Measurements from ENCODE around the gene RHOT1.
"Not testable (repeated sequence)": the region's sequence is repeated elsewhere in the genome, so short reads cannot be mapped to it uniquely, and the experiment has no call there.

- not testable (repeated sequence) for TF ChIP-seq CTCF (IDR thresholded peaks at IDR 0.05; ENCODE audit: insufficient read depth, low read length); POLR2AphosphoS5 (IDR thresholded peaks at IDR 0.05; ENCODE audit: low read depth); REST (IDR thresholded peaks at IDR 0.05; ENCODE audit: insufficient replicate concordance, low read depth)
Measured at GRCh38 chr17:32100323-32100722, 42.0 kb upstream of the RHOT1 start.
